Right lobe of liver (tissue), 6 donors: Measurements from ENCODE around the gene TYSND1. TPM values are rescaled to one million over a fixed set of nuclear protein-coding genes. Genes with fewer than 3 reads are reported as not detected.

Experiments used
- ATAC-seq, 4 donors: fragments of 200-7000 bp; cut with Tn5 transposase; one replicate each; pipeline ENCODE4 v1.9.1; 2020; ENCODE audit warnings: mild to moderate bottlenecking in 4 of 4, moderate library complexity in 4 of 4
- DNase-seq, 3 donors: peaks; one replicate each; pipeline ENCODE4 v3.0.0-alpha.2; 2020
- H3K27ac ChIP-seq, 3 donors: fragments of 200-600 bp; one replicate each; pipeline ENCODE4 v1.8.0; 2022
- H3K27me3 ChIP-seq, 2 donors: fragments of 200-600 bp; one replicate each; pipeline ENCODE4 v1.8.0; 2022
- H3K36me3 ChIP-seq, 4 donors: fragments of 200-600 bp; sonication (generic) in 1 of 4; one replicate each; pipeline versions ENCODE4 v1.5.1 to v1.8.0; 2017 to 2022; ENCODE audit warnings: control low read depth in 1 of 4
- H3K4me1 ChIP-seq, 4 donors: fragments of 200-600 bp; sonication (generic) in 1 of 4; one replicate each; pipeline versions ENCODE4 v1.5.1 to v1.8.0; 2017 to 2022; ENCODE audit warnings: control low read depth in 1 of 4
- H3K4me3 ChIP-seq, 3 donors: fragments of 200-600 bp; one replicate each; pipeline ENCODE4 v1.8.0; 2022
- H3K9me3 ChIP-seq, 4 donors: fragments of 200-600 bp; sonication (generic) in 1 of 4; one replicate each; pipeline versions ENCODE4 v1.5.1 to v1.8.0; 2017 to 2022; ENCODE audit warnings: control low read depth in 1 of 4
- CTCF ChIP-seq, 4 donors: fragments of 200-600 bp in 3 of 4; fragments of 450-650 bp in 1 of 4; IDR thresholded peaks; one replicate each; pipeline versions ENCODE4 v1.5.1 to v1.8.0; 2016 to 2022; ENCODE audit warnings: antibody characterized with exemption in 4 of 4, mild to moderate bottlenecking in 2 of 4
- POLR2A ChIP-seq: fragments of 450-650 bp; IDR thresholded peaks from one replicate; pipeline ENCODE4 v1.6.1; 2017; ENCODE audit warnings: antibody characterized with exemption, mild to moderate bottlenecking
- WGBS: methylation state at CpG from one replicate; pipeline ENCODE4 v1.1.6; 2018; ENCODE audit warnings: low coverage, low lambda C conversion rate; ENCODE audit not compliant: insufficient coverage; ENCODE audit errors: missing lambda C conversion rate; 5-methylcytosine and 5-hydroxymethylcytosine counted together
- intact Hi-C, 2 donors: fragments of 100-400 bp; cut with DNase I; formaldehyde crosslinking; loops; one replicate each; pipeline versions ENCODE4 v1.11.2 to v1.14.1; 2022
- total RNA-seq, 6 experiments: library from RNA; depleted of rRNA in 2 of 6; stranded (reverse); fragments of >200 nt in 2 of 6; fragmentation: NEBNext Ultra II Directional in 3 of 6; extraction: Animal tissue kit (Norgen Biotek cat#: 25700) in 3 of 6; gene quantifications; one replicate each; pipeline versions ENCODE4 v1.1.0 to v1.2.4, GENCODE V29; 2016 to 2023
- donor health status: DM: no; HTN: yes; CAD: no.
- donor health status: DM: no; HTN: no; CAD: no.
- donor health status: DM: no; HTN: no; CAD: no.
- donor health status: DM: no; HTN: yes; CAD: no.
- donor health status: DM: no; HTN: yes; CAD: no.

TYSND1 gene
- total RNA-seq, 6 experiments from 2014 or later = 5.3 to 11.1 (median 8.2) TPM

GRCh38 chr10:70145166-70145665 is 1.3 kb downstream of the TYSND1 start:
- intact Hi-C loops = no loop called here
- H3K27me3 ChIP-seq = no peaks in the 10 kb centered on the region
- DNase-seq = peak in 1 of 3 donors; percentile 39
- H3K4me1 ChIP-seq = peaks cover 0 to 9% (median 3%) of the 10 kb centered on the region in 4 donors
- TF ChIP-seq POLR2A (no peak), CTCF (IDR thresholded peaks at IDR 0.05) (no peak)
- H3K4me3 ChIP-seq = peak overlapping the region; percentile 77 to 91 (median 89)
- H3K9me3 ChIP-seq = no peaks in the 10 kb centered on the region
- H3K27ac ChIP-seq = peak overlapping the region; percentile 68 to 93 (median 88)
- WGBS = no CpG with 5 or more reads among the region's 28 CpGs
- H3K36me3 ChIP-seq = peaks cover 0 to 4% (median 1%) of the 10 kb centered on the region in 4 donors
- ATAC-seq = no peak

- intact Hi-C loops = no loop called here
Observed at GRCh38 chr10:70144372-70145110, 2.0 kb downstream of the TYSND1 start.

GRCh38 chr10:70142555-70142954 is 3.9 kb downstream of the TYSND1 start:
- Histone ChIP-seq H3K27me3 (no peaks in the 10 kb centered on the region), H3K4me3 (no peak overlapping the region), H3K27ac (no peak overlapping the region), H3K4me1 (peaks cover 0 to 8% (median 3%) of the 10 kb centered on the region in 4 donors), H3K36me3 (peaks cover 0 to 5% (median 0%) of the 10 kb centered on the region in 4 donors), H3K9me3 (no peaks in the 10 kb centered on the region)
- DNase-seq (no peak), ATAC-seq (no peak)
- WGBS = 100% methylated on average over 1 of the region's 10 CpGs
- no peak for TF ChIP-seq CTCF (IDR thresholded peaks at IDR 0.05)
- TF ChIP-seq POLR2A = no peak
- intact Hi-C loops = no loop called here

More at GRCh38 chr10:70144372-70145110, 2.0 kb downstream of the TYSND1 start:
- no peak for TF ChIP-seq CTCF (IDR thresholded peaks at IDR 0.05)
- WGBS = 68% methylated on average over 6 of the region's 18 CpGs
- Histone ChIP-seq H3K27me3 (no peaks in the 10 kb centered on the region), H3K4me3 (no peak overlapping the region), H3K36me3 (peaks cover 0 to 4% (median 0%) of the 10 kb centered on the region in 4 donors), H3K9me3 (no peaks in the 10 kb centered on the region), H3K27ac (no peak overlapping the region), H3K4me1 (peaks cover 0 to 9% (median 3%) of the 10 kb centered on the region in 4 donors)
- no peak for ATAC-seq
- no peak for DNase-seq

- 89% methylated on average over 5 of the region's 5 CpGs for WGBS
- Histone ChIP-seq H3K27ac (no peak overlapping the region), H3K4me3 (no peak overlapping the region), H3K9me3 (no peaks in the 10 kb centered on the region), H3K36me3 (peaks cover 0 to 5% (median 0%) of the 10 kb centered on the region in 4 donors), H3K27me3 (no peaks in the 10 kb centered on the region), H3K4me1 (no peaks in the 10 kb centered on the region)
- no peak for TF ChIP-seq POLR2A
- ATAC-seq = no peak
- intact Hi-C loops = no loop called here
- DNase-seq = no peak
Observed at GRCh38 chr10:70140297-70140696, 6.2 kb downstream of the TYSND1 start.

- Histone ChIP-seq H3K36me3 (peaks cover 0 to 5% (median 0%) of the 10 kb centered on the region in 4 donors), H3K4me3 (no peak overlapping the region), H3K4me1 (no peaks in the 10 kb centered on the region), H3K9me3 (no peaks in the 10 kb centered on the region), H3K27me3 (no peaks in the 10 kb centered on the region), H3K27ac (no peak overlapping the region)
- DNase-seq (no peak), ATAC-seq (no peak)
- intact Hi-C loops = no loop called here
- TF ChIP-seq CTCF (IDR thresholded peaks at IDR 0.05) (no peak), POLR2A (no peak)
- WGBS = no CpG with 5 or more reads among the region's 6 CpGs
Observed at GRCh38 chr10:70139997-70140250, 6.6 kb downstream of the TYSND1 start.
